GM18505 (cell line): Measurements from ENCODE around the gene HEATR1.

Experiments
- ATAC-seq: cut with Tn5 transposase; IDR thresholded peaks from one replicate; pipeline ENCODE4 v1.9.1; 2021; ENCODE audit not compliant: unreplicated experiment
- POLR2A ChIP-seq: IDR thresholded peaks from 4 replicates; pipeline ENCODE4 v1.6.1; 2011; ENCODE audit warnings: borderline replicate concordance; ENCODE audit not compliant: insufficient read depth, insufficient read length; ENCODE audit errors: extremely low read depth

HEATR1 gene

GRCh38 chr1:236561976-236562375 lies 42.3 kb downstream of the HEATR1 start:
- ATAC-seq, result no peak
- TF ChIP-seq POLR2A, result no peak

- no peak for ATAC-seq
- no peak for TF ChIP-seq POLR2A
These were observed 44.0 kb downstream of the HEATR1 start for GRCh38 chr1:236560213-236560771.

- TF ChIP-seq POLR2A, result no peak
- ATAC-seq, result no peak
These were observed 45.5 kb downstream of the HEATR1 start for GRCh38 chr1:236558846-236559245.

- TF ChIP-seq POLR2A, result no peak
- ATAC-seq, result no peak
These were observed 46.2 kb downstream of the HEATR1 start for GRCh38 chr1:236558081-236558480.

GRCh38 chr1:236556606-236557005 lies 47.7 kb downstream of the HEATR1 start:
- TF ChIP-seq POLR2A, result no peak
- ATAC-seq, result no peak

- ATAC-seq, result no peak
- TF ChIP-seq POLR2A, result no peak
These were observed 50.9 kb downstream of the HEATR1 start for GRCh38 chr1:236553370-236553769.

GRCh38 chr1:236552901-236553300 lies 51.4 kb downstream of the HEATR1 start:
- TF ChIP-seq POLR2A, result no peak
- ATAC-seq, result no peak

GRCh38 chr1:236552096-236552495 lies 52.2 kb downstream of the HEATR1 start:
- ATAC-seq, result no peak
- TF ChIP-seq POLR2A, result no peak

- no peak for TF ChIP-seq POLR2A
- ATAC-seq, result no peak
These were observed 53.1 kb downstream of the HEATR1 start for GRCh38 chr1:236550961-236551851.

- no peak for TF ChIP-seq POLR2A
- ATAC-seq, result no peak
These were observed 55.9 kb downstream of the HEATR1 start for GRCh38 chr1:236548452-236548851.

- no peak for TF ChIP-seq POLR2A
- no peak for ATAC-seq
These were observed 58.6 kb downstream of the HEATR1 start for GRCh38 chr1:236545621-236546169.

- ATAC-seq, result no peak
- TF ChIP-seq POLR2A, result no peak
These were observed 61.1 kb downstream of the HEATR1 start for GRCh38 chr1:236543065-236543669.

GRCh38 chr1:236541710-236542109 lies 62.6 kb downstream of the HEATR1 start:
- ATAC-seq, result no peak
- no peak for TF ChIP-seq POLR2A
